Measurements from ENCODE around the gene DMXL1. TPM values are rescaled to one million over a fixed set of nuclear protein-coding genes. Genes with fewer than 3 reads are reported as not detected.

DMXL1 gene
- total and polyA plus RNA-seq, 4 donors: 4.3 to 38.1 (median 25.1) TPM

GRCh38 chr5:119268387-119269060, 197.6 kb downstream of the DMXL1 start:
- H3K27ac ChIP-seq (ENCODE audit: low read depth in 1 of 2, low read length in 2 of 2): peak overlapping the region; percentile 93 to 94
- peak; percentile 63 for TF ChIP-seq SP1 (IDR thresholded peaks at IDR 0.05)
- TF ChIP-seq, protein P1, sequence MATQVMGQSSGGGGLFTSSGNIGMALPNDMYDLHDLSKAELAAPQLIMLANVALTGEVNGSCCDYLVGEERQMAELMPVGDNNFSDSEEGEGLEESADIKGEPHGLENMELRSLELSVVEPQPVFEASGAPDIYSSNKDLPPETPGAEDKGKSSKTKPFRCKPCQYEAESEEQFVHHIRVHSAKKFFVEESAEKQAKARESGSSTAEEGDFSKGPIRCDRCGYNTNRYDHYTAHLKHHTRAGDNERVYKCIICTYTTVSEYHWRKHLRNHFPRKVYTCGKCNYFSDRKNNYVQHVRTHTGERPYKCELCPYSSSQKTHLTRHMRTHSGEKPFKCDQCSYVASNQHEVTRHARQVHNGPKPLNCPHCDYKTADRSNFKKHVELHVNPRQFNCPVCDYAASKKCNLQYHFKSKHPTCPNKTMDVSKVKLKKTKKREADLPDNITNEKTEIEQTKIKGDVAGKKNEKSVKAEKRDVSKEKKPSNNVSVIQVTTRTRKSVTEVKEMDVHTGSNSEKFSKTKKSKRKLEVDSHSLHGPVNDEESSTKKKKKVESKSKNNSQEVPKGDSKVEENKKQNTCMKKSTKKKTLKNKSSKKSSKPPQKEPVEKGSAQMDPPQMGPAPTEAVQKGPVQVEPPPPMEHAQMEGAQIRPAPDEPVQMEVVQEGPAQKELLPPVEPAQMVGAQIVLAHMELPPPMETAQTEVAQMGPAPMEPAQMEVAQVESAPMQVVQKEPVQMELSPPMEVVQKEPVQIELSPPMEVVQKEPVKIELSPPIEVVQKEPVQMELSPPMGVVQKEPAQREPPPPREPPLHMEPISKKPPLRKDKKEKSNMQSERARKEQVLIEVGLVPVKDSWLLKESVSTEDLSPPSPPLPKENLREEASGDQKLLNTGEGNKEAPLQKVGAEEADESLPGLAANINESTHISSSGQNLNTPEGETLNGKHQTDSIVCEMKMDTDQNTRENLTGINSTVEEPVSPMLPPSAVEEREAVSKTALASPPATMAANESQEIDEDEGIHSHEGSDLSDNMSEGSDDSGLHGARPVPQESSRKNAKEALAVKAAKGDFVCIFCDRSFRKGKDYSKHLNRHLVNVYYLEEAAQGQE (IDR thresholded peaks at IDR 0.05): peak; percentile 89
- TF ChIP-seq HNF4A (conservative IDR thresholded peaks at IDR 0.05): peak; percentile 35 to 39
- TF ChIP-seq NR2F2 (IDR thresholded peaks at IDR 0.05): no peak
- peak; percentile 30 for TF ChIP-seq TAF1 (conservative IDR thresholded peaks at IDR 0.05)
- TF ChIP-seq FOXA2 (IDR thresholded peaks at IDR 0.05): no peak
- TF ChIP-seq, protein P2, sequence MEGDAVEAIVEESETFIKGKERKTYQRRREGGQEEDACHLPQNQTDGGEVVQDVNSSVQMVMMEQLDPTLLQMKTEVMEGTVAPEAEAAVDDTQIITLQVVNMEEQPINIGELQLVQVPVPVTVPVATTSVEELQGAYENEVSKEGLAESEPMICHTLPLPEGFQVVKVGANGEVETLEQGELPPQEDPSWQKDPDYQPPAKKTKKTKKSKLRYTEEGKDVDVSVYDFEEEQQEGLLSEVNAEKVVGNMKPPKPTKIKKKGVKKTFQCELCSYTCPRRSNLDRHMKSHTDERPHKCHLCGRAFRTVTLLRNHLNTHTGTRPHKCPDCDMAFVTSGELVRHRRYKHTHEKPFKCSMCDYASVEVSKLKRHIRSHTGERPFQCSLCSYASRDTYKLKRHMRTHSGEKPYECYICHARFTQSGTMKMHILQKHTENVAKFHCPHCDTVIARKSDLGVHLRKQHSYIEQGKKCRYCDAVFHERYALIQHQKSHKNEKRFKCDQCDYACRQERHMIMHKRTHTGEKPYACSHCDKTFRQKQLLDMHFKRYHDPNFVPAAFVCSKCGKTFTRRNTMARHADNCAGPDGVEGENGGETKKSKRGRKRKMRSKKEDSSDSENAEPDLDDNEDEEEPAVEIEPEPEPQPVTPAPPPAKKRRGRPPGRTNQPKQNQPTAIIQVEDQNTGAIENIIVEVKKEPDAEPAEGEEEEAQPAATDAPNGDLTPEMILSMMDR (IDR thresholded peaks at IDR 0.05; ENCODE audit: low read depth, low read length, missing input control): peak; percentile 4
- peak; percentile 31 for TF ChIP-seq FOXA1 (IDR thresholded peaks at IDR 0.05)
- peak; percentile 49 to 53 for TF ChIP-seq RAD21 (IDR thresholded peaks at IDR 0.05)
- TF ChIP-seq EGR1 (IDR thresholded peaks at IDR 0.05; ENCODE audit: low read depth in 2 of 2): no peak
- no peak for TF ChIP-seq JUND (IDR thresholded peaks at IDR 0.05)
- TF ChIP-seq RXRA (IDR thresholded peaks at IDR 0.05): peak; percentile 44 to 47
- TF ChIP-seq YY1 (IDR thresholded peaks at IDR 0.05): peak; percentile 75
- H3K27me3 ChIP-seq (ENCODE audit: control insufficient read depth in 4 of 4, insufficient read depth in 4 of 4, low read length in 3 of 4): no peaks in the 10 kb centered on the region
- H3K36me3 ChIP-seq (ENCODE audit: control insufficient read depth in 4 of 4, insufficient read depth in 3 of 4, low read depth in 1 of 4, low read length in 3 of 4): no peaks in the 10 kb centered on the region
- peaks cover 0 to 17% (median 4%) of the 10 kb centered on the region in 4 donors for H3K4me1 ChIP-seq (ENCODE audit: control insufficient read depth in 4 of 4, insufficient read depth in 4 of 4, low read length in 3 of 4)
- H3K9me3 ChIP-seq (ENCODE audit: control insufficient read depth in 4 of 4, low read length in 3 of 4): peaks cover 0 to 4% (median under 1%) of the 10 kb centered on the region in 4 donors
- peak overlapping the region; percentile 70 to 99 (median 95) for H3K4me3 ChIP-seq (ENCODE audit: low read depth in 1 of 3, low read length in 3 of 3)
- peak; percentile 100 for DNase-seq (ENCODE audit: low spot score)
- H3K9ac ChIP-seq (ENCODE audit: low read depth in 1 of 2, low read length in 2 of 2): peak overlapping the region; percentile 89 to 92
- WGBS: under 1% methylated on average over 65 of the region's 65 CpGs

GRCh38 chr5:119269061-119269944, 198.4 kb downstream of the DMXL1 start:
- WGBS: 9% methylated on average over 24 of the region's 24 CpGs

More at GRCh38 chr5:119269061-119269944, 198.4 kb downstream of the DMXL1 start:
- H3K27ac ChIP-seq (ENCODE audit: low read depth in 1 of 2, low read length in 2 of 2): peak overlapping the region; percentile 93 to 94
- no peaks in the 10 kb centered on the region for H3K27me3 ChIP-seq (ENCODE audit: control insufficient read depth in 4 of 4, insufficient read depth in 4 of 4, low read length in 3 of 4)
- TF ChIP-seq GABPA (IDR thresholded peaks at IDR 0.05 in 1 of 2, conservative IDR thresholded peaks at IDR 0.05 in 1 of 2) (no peak), NR2F2 (IDR thresholded peaks at IDR 0.05) (no peak), ATF3 (IDR thresholded peaks at IDR 0.05) (no peak), RAD21 (IDR thresholded peaks at IDR 0.05) (no peak), EGR1 (IDR thresholded peaks at IDR 0.05; ENCODE audit: low read depth in 2 of 2) (no peak), FOXA2 (IDR thresholded peaks at IDR 0.05) (no peak), RXRA (IDR thresholded peaks at IDR 0.05) (no peak), TAF1 (conservative IDR thresholded peaks at IDR 0.05) (no peak)
- peaks cover 0 to 19% (median 4%) of the 10 kb centered on the region in 4 donors for H3K4me1 ChIP-seq (ENCODE audit: control insufficient read depth in 4 of 4, insufficient read depth in 4 of 4, low read length in 3 of 4)
- peak overlapping the region; percentile 89 to 92 for H3K9ac ChIP-seq (ENCODE audit: low read depth in 1 of 2, low read length in 2 of 2)
- peak; percentile 59 for DNase-seq (ENCODE audit: low spot score)
- H3K4me3 ChIP-seq (ENCODE audit: low read depth in 1 of 3, low read length in 3 of 3): peak overlapping the region; percentile 70 to 99 (median 95)
- H3K9me3 ChIP-seq (ENCODE audit: control insufficient read depth in 4 of 4, low read length in 3 of 4): peaks cover 0 to 2% (median 0%) of the 10 kb centered on the region in 4 donors
- no peaks in the 10 kb centered on the region for H3K36me3 ChIP-seq (ENCODE audit: control insufficient read depth in 4 of 4, insufficient read depth in 3 of 4, low read depth in 1 of 4, low read length in 3 of 4)

Data from liver (tissue), 9 donors.